Fibroblast of peridontal ligament (primary cell): ENCODE results near the gene ELAC2.

Source experiments
- DNase-seq: peaks from one replicate; pipeline ENCODE4 v3.0.0-alpha.2; 2010; ENCODE audit errors: extremely low read depth

ELAC2 gene, protein sequence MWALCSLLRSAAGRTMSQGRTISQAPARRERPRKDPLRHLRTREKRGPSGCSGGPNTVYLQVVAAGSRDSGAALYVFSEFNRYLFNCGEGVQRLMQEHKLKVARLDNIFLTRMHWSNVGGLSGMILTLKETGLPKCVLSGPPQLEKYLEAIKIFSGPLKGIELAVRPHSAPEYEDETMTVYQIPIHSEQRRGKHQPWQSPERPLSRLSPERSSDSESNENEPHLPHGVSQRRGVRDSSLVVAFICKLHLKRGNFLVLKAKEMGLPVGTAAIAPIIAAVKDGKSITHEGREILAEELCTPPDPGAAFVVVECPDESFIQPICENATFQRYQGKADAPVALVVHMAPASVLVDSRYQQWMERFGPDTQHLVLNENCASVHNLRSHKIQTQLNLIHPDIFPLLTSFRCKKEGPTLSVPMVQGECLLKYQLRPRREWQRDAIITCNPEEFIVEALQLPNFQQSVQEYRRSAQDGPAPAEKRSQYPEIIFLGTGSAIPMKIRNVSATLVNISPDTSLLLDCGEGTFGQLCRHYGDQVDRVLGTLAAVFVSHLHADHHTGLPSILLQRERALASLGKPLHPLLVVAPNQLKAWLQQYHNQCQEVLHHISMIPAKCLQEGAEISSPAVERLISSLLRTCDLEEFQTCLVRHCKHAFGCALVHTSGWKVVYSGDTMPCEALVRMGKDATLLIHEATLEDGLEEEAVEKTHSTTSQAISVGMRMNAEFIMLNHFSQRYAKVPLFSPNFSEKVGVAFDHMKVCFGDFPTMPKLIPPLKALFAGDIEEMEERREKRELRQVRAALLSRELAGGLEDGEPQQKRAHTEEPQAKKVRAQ

GRCh38 chr17:13017655-13018459, at the start of gene ELAC2:
ELAC2 (minus strand) TSS chr17:13018027; CDS start chr17:13017947, 80 bp downstream.
- DNase-seq: peak; percentile 99

DNA sequence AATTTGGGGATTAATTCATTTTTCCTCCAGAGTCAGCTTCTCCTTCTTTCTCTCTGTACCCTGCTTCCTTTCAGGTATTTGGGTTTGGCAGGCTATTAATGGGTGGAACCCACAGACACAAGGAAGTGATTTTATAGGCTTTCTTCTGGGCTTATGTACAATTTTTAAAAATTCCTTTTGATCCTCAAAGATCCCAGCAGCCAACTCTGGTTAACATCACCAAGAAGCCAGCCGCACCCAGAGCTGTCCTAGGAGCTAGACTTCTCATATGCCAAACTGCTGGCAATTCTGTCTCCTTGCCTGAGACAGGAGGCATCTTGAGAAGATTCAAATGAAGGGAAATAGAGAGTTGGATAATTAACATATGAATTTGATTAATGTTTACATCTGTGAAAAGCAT, 47.2 kb upstream of the ELAC2 start:
- DNase-seq: no peak

GRCh38 chr17:13055131-13055530, 37.3 kb upstream of the ELAC2 start:
- no peak for DNase-seq

DNA sequence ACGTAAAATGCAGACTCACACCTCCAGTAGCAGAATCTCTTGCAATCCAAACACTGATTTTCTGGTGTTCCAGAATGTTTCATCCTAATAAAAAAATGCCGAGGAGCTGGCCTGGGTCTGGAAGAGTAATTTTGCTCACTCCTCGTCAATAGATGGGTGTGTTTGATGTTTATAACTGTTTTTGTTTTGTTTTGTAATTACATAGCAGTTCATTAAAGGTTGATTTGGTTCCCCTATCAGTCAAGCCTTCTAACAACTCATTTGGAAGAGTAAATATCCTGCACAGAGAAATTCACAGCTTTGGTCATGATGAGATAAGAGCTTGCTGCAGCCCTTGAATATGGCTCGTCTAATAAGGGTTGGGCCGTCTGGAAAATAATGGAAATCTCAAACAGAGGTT, 36.8 kb upstream of the ELAC2 start:
- DNase-seq: no peak

DNA sequence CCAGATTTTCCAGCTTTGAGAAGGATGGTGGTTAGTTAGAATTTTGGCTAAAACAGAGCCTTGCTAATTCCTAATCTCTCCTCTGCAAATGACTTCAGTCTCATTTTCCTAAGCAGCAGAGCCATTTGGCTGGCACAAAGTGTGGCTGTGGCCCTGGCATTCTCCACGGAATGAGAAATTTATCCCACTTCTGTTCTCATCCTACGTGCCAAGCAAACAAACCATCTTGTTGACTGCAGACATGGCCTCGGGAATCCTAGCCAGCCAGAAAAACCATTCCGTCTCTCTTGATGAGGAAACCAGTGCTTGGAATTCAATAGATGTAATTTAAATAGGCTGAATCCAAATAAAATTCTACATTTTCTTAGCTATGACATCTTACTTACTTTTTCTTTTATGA, 34.1 kb upstream of the ELAC2 start:
- no peak for DNase-seq

DNA sequence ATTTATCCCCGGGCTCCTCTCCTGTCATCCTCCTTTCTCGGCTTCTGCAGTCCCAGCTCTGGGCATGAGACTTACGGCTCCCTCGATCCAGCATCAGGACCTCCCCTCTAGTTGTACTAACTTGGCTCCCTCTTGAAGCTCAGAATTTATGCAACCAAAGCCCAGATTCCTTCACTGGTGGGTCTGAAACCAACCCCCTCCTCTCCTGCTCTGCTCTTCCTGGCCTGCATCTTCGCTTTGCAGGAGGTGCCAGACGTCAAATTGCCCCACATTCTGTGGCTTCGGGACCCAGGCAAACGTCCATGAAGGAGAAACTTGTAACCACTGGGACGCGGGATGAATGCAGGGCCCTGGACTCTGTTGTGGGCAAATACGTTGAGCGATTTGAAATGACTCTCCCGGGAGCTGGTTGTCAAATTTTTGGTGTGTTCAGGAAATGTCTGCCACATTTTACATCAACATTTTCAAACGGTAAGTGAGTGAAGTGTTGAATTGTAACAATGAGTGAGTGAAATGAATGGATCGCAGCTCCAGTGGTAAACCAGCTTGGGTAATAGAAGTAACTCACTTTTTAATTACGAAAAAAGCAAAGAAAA, 29.3 kb upstream of the ELAC2 start:
- no peak for DNase-seq

DNA sequence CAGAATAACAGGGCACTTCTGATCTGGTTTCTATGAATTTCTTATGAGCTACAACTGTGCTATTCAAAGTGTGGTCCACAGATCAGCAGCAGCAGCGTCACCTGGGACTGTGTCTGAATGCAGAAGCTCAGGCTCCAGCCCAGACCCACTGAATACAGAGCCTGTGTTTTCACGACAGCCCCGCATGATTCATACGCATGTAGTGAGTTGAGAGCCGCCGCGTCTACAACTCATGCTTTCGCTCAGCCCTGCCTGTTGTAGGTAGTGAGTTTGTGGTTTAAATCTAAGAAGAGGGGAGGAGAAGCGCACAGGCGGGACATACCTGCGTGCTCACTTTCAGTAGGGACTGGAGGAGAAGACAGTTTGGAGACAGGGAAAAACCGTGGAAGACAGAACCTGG, 28.5 kb upstream of the ELAC2 start:
- no peak for DNase-seq

DNA sequence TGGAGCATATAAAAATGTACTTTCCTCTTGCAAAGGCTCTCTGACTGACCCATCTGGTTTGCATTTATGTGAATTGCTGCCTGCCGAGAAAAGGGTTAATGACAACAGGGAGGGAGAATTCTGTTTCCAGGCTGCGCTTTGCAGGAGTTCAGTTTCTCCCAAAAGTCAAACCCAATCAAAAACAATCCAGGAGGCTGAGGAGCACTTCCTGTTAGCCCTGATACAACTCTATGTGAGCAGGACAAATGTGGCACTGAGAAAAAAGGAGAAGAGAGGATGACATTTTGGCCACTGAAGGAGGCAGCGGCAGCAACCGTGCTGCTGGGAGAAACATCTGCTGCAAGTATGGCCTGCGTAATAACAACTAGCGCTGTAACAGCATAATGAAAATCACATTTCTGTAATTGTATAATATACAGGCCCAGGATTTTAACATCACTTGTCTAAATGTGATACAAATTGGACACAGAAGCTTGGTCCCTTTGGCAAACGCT, 26.8 kb upstream of the ELAC2 start:
- peak; percentile 27 for DNase-seq

- no peak for DNase-seq
Observed at GRCh38 chr17:13038931-13039665, 21.3 kb upstream of the ELAC2 start.

DNA sequence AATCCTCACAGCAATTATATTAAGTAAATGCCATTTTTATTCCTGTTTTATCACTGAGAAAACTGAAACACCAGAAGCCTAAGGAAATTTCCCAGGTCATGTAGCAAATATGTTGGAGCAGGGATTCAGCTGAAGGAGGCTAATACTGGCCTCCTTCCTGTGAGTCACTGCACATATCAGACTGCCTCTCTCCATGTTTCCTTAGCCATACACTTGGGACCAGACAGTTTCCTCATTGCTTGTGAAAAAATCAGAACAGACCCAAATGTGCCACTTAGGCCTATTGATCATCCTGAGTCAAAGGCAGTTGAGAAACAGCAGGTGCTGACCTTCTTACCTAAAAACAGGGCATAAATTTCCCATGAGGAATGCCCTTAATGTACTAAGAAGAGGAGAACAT, 18.9 kb upstream of the ELAC2 start:
- no peak for DNase-seq

GRCh38 chr17:13035420-13035819, 17.6 kb upstream of the ELAC2 start:
- DNase-seq: no peak

- DNase-seq: peak; percentile 52
Observed at GRCh38 chr17:13031718-13032350, 14.0 kb upstream of the ELAC2 start.

DNA sequence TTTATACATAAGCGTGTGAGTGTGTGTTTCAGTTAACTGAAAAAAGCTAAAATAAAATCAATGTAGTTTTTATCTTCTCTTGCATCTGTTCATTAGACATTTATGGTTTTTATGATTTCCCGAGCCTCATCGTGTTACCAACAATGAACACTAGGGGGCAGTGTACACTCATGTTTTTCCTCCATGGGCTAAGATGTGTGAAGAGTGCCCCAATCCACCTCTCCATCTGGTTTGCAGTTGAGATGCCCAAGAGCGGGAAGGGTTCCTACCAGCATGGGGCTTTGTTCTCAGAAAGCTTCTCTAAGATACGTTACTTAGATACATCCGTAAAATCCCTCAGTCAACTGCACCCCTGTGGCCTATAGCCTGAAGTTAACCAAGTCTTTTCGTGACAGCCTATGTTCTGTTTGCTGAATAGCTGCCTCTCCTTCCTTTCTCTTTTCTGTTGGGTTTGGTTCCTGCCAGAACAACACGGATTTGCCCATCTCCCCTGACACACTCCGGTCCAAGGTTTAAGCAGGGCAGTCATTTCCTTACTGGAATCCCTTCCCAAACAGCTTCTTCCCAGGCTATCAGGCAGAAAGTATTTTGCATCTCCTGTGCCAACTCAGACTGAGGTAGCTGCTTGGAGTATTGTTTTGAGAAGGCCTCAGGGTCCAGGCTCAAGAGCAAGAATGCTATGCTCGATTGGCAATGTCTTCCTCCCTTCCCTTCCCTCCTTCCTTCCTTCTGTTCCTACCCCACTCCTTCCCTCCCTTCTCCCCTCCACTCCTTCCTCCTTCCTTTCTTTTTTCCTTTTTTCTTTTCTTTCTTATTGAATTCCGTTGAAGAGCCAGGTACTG, 12.9 kb upstream of the ELAC2 start:
- DNase-seq: peak; percentile 77

DNA sequence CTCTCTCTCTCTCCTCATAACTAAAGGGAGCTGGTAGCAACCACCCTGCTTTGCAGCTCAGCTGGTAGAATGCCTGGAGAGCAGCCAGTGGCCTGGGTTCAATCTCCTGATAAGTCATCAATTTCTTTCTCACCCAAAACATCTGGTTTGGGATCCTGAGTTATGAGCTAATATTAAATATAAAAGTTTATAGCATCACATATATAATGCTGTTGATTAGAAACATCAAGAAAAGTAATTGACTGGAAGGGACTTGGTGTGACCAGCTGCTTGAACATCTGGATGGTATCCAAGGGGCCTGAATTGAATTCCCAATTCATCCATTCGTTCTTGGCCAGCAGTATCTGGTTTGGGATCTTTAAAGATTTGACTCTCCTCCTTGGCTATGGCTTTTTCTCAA, 12.2 kb upstream of the ELAC2 start:
- no peak for DNase-seq

DNA sequence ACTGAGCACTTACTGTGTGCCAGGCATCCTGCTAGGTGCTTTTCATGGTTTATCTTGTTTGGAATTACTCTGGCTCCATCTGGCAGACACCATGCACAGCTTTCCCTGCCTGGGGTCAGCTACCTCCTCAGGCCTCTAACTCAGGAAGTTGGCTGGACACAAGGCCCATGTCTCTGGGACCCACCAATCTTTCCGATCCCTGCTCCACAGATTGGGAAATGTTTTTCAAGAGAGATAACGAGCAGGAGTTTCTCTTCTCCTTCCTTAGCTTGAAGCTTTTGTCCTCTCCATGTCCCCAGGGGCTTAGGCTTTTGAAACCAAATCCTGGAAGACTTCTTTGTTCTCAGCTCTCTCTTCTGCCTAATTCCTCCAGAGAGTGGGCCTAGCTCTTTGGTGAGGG, 11.5 kb upstream of the ELAC2 start:
- no peak for DNase-seq

GRCh38 chr17:13027246-13027645, 9.4 kb upstream of the ELAC2 start:
- DNase-seq: peak; percentile 26

DNA sequence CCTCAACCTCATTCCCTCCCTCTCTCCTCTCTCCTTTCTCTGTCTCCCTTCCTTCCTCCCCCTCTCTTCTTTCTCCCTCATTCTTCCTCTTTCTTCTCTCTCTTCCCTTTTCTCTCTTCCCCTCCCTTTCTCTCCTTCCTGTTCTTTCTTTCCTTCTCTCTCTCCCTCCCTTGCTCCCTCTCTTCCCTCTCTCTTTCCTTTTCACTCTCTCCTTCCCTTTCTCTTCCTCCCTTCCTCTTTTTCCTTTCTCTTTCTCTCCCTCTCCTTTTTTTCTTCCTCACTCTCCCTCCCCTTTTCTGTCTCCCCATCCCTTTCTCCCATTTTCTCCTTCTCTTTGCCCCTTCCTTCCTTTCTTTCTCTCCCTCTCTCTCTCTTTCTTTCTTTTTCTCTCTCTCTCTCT, 7.9 kb upstream of the ELAC2 start:
- no peak for DNase-seq

- no peak for DNase-seq
Observed at GRCh38 chr17:13025258-13025627, 7.4 kb upstream of the ELAC2 start.

- DNase-seq: peak; percentile 63
Observed at GRCh38 chr17:13024526-13025257, 6.9 kb upstream of the ELAC2 start.
